GM23338 (cell line): ENCODE data around the gene RELN. TPM values are rescaled to one million over a fixed set of nuclear protein-coding genes. Genes with fewer than 3 reads are reported as not detected.

Experiments used
- ATAC-seq: fragments of 200-7000 bp; cut with Tn5 transposase; 3 replicates; pipeline ENCODE4 v1.9.1; 2020
- DNase-seq: peaks from one replicate; pipeline ENCODE4 v3.0.0-alpha.2; 2015; ENCODE audit warnings: low spot score
- H2AFZ ChIP-seq: fragments of 200-600 bp; sonication (generic); 2 replicates; pipeline ENCODE4 v1.8.0; 2016; ENCODE audit warnings: antibody characterized with exemption, mild to moderate bottlenecking, moderate library complexity
- H3F3A ChIP-seq: fragments of 200-600 bp; sonication (generic); replicated peaks from 2 replicates; pipeline ENCODE4 v1.8.0; 2017; ENCODE audit warnings: antibody characterized with exemption, mixed run types, low read depth
- H3K27ac ChIP-seq: fragments of 200-600 bp; sonication (generic); 2 replicates; pipeline ENCODE4 v1.6.1; 2016; ENCODE audit warnings: low read depth
- H3K27me3 ChIP-seq: fragments of 200-600 bp; sonication (generic); 2 replicates; pipeline ENCODE4 v1.8.0; 2016; ENCODE audit warnings: mild to moderate bottlenecking, mixed run types, moderate library complexity; ENCODE audit not compliant: insufficient read depth
- H3K36me3 ChIP-seq: fragments of 200-600 bp; sonication (generic); 2 replicates; pipeline ENCODE4 v1.8.0; 2016; ENCODE audit warnings: mild to moderate bottlenecking; ENCODE audit not compliant: insufficient read depth
- H3K4me1 ChIP-seq: fragments of 200-600 bp; sonication (generic); 2 replicates; pipeline ENCODE4 v1.8.0; 2016; ENCODE audit warnings: mild to moderate bottlenecking, moderate library complexity; ENCODE audit not compliant: insufficient read depth
- H3K4me2 ChIP-seq: fragments of 200-600 bp; sonication (generic); 2 replicates; pipeline ENCODE4 v1.7.1; 2017; ENCODE audit warnings: mixed run types
- H3K4me3 ChIP-seq: fragments of 200-600 bp; sonication (generic); 2 replicates; pipeline ENCODE4 v1.6.1; 2016; ENCODE audit warnings: mixed run types
- H3K79me2 ChIP-seq: fragments of 200-600 bp; sonication (generic); replicated peaks from 2 replicates; pipeline ENCODE4 v1.8.0; 2017; ENCODE audit warnings: mild to moderate bottlenecking; ENCODE audit not compliant: insufficient read depth
- H3K9me2 ChIP-seq: fragments of 200-600 bp; sonication (generic); 2 replicates; pipeline ENCODE4 v1.8.0; 2017; ENCODE audit not compliant: insufficient read depth
- H4K20me1 ChIP-seq: fragments of 200-600 bp; sonication (generic); replicated peaks from 2 replicates; pipeline ENCODE4 v1.8.0; 2017; ENCODE audit warnings: mild to moderate bottlenecking; ENCODE audit not compliant: insufficient read depth
- H3K27ac Mint-ChIP-seq: 2 replicates; pipeline ENCODE4 v1.8.0; 2020; ENCODE audit warnings: inconsistent platforms, mild to moderate bottlenecking, moderate library complexity, mixed read lengths
- H3K27me3 Mint-ChIP-seq: 3 replicates; pipeline ENCODE4 v1.8.0; 2022; ENCODE audit warnings: low read depth, mild to moderate bottlenecking, moderate library complexity, mixed read lengths, inconsistent platforms; ENCODE audit not compliant: insufficient read depth, poor library complexity
- H3K36me3 Mint-ChIP-seq: 3 replicates; pipeline ENCODE4 v1.8.0; 2021; ENCODE audit warnings: low read depth, mild to moderate bottlenecking, inconsistent platforms, moderate library complexity, mixed read lengths
- H3K4me1 Mint-ChIP-seq: 3 replicates; pipeline ENCODE4 v1.8.0; 2020; ENCODE audit warnings: mild to moderate bottlenecking, inconsistent platforms, mixed read lengths
- H3K4me3 Mint-ChIP-seq: 3 replicates; pipeline ENCODE4 v1.8.0; 2021; ENCODE audit warnings: moderate library complexity, mild to moderate bottlenecking, inconsistent platforms, mixed read lengths
- H3K9me3 Mint-ChIP-seq: 3 replicates; pipeline ENCODE4 v1.8.0; 2020; ENCODE audit warnings: moderate library complexity, mild to moderate bottlenecking, inconsistent platforms, mixed read lengths
- CREB1 ChIP-seq: fragments of 250-450 bp; sonication (Bioruptor Pico); IDR thresholded peaks from 2 replicates; pipeline ENCODE4 v1.5.0; 2020; ENCODE audit warnings: low read depth, mild to moderate bottlenecking, moderate library complexity
- CTCF ChIP-seq, 2 experiments: fragments of 200-600 bp in 1 of 2; sonication (generic) in 1 of 2; conservative IDR thresholded peaks; 2 replicates each; pipeline versions ENCODE4 v1.5.1 to v1.6.1; 2016 to 2017; ENCODE audit warnings: antibody characterized with exemption in 2 of 2, low read depth in 2 of 2, mild to moderate bottlenecking in 2 of 2, moderate library complexity in 1 of 2
- EZH2phosphoT487 ChIP-seq: fragments of 200-600 bp; sonication (generic); IDR thresholded peaks from one replicate; pipeline ENCODE4 v1.8.1; 2018; ENCODE audit warnings: antibody characterized with exemption; ENCODE audit not compliant: unreplicated experiment
- JUNB ChIP-seq: IDR thresholded peaks from one replicate; pipeline ENCODE4 v1.6.1; 2016; ENCODE audit warnings: antibody characterized with exemption; ENCODE audit not compliant: unreplicated experiment
- NANOG ChIP-seq: IDR thresholded peaks from 2 replicates; pipeline ENCODE4 v1.6.1; 2016; ENCODE audit warnings: antibody characterized with exemption, borderline replicate concordance
- STAT1 ChIP-seq: IDR thresholded peaks from one replicate; pipeline ENCODE4 v1.6.1; 2016; ENCODE audit warnings: antibody characterized with exemption; ENCODE audit not compliant: unreplicated experiment
- ZNF114 ChIP-seq: fragments of 250-450 bp; sonication (Bioruptor Pico); IDR thresholded peaks from 2 replicates; pipeline ENCODE4 v1.5.0; 2020; ENCODE audit warnings: mild to moderate bottlenecking, moderate library complexity
- ZNF331 ChIP-seq: fragments of 250-450 bp; sonication (Bioruptor Pico); IDR thresholded peaks from 2 replicates; pipeline ENCODE4 v1.5.0; 2020; ENCODE audit warnings: low read depth, mild to moderate bottlenecking, moderate library complexity
- polyA plus RNA-seq: library from polyadenylated mRNA; unstranded; fragments of >200 nt; fragmentation: Nextera tagmentation; extraction: Ambion mirVana; gene quantifications from 2 replicates; pipeline ENCODE4 v1.2.1, GENCODE V29; 2016
- total RNA-seq: library from RNA; depleted of rRNA; stranded (reverse); fragments of >200 nt; shearing (Covaris generic); gene quantifications from 2 replicates; pipeline ENCODE4 v1.2.3, GENCODE V29; 2014
- TF ChIP-seq, protein P1 (sequence below): fragments of 250-450 bp; sonication (Bioruptor Pico); IDR thresholded peaks from 2 replicates; pipeline ENCODE4 v1.5.0; 2020; ENCODE audit warnings: mild to moderate bottlenecking, moderate library complexity

Gene RELN
- total and polyA plus RNA-seq, 2 experiments from 2014 or later = 0.10 to 0.76 TPM

DNA sequence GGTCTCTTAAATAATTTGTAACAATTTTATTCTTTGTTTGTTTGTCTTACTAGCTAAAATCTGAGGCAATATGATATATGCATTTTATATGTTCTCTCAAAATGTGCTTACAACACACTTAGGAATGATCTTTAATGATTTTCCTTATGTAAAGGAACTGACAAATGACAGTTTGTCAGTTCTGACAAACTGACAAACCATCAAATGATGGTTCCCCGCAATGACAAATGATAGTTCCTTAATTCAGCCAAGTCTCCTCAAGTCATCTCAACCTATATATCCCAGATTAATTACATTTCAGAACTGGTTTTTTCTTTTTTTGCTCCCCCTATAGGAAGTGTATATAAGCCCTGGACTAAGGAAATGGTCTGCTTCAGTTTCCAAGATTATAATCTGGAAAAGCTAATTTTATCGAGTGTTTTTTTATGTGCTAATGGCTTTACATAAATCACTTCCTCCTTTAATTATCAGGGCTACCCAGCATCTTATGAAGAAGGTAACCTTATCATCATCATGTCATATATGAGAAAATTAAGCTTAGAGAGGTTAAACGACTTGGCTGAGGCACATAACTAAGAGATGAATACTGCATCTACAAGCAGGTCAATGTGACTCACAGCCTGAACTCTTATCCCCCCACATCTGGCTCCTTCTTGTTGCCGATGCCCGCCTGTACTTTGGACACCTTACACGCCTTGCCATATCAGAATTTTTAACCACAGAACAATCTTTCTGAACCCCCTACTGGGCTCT, 75.1 kb downstream of the RELN start:
- no peaks in the 10 kb centered on the region; the same call in 2 of the 3 replicates for H3K9me3 Mint-ChIP-seq
- Histone ChIP-seq H3K4me2 (no peak overlapping the region), H3K27me3 (no peaks in the 10 kb centered on the region), H3K4me3 (no peak overlapping the region), H3K36me3 (no peaks in the 10 kb centered on the region), H4K20me1 (no peaks in the 10 kb centered on the region), H2AFZ (no peak overlapping the region), H3F3A (no peaks in the 10 kb centered on the region), H3K79me2 (no peaks in the 10 kb centered on the region), H3K27ac (no peak overlapping the region), H3K4me1 (no peaks in the 10 kb centered on the region), H3K9me2 (no peaks in the 10 kb centered on the region)
- ATAC-seq (no peak), DNase-seq (no peak)
- no peak overlapping the region for H3K27ac Mint-ChIP-seq
- H3K27me3 Mint-ChIP-seq = no peaks in the 10 kb centered on the region
- TF ChIP-seq CTCF (conservative IDR thresholded peaks at IDR 0.05; ENCODE audit: low read depth in 2 of 2) = 0 out of 4 replicates have a peak, but pooled peaks of 1 of the 2 experiments have one; percentile 14
- TF ChIP-seq EZH2phosphoT487 = no peak
- H3K4me1 Mint-ChIP-seq = peaks cover 5% of the 10 kb centered on the region; the same call in 2 of the 3 replicates
- no peaks in the 10 kb centered on the region for H3K36me3 Mint-ChIP-seq
- H3K4me3 Mint-ChIP-seq = no peak overlapping the region

- Histone ChIP-seq H3K27ac (no peak overlapping the region), H3K36me3 (no peaks in the 10 kb centered on the region), H3K79me2 (no peaks in the 10 kb centered on the region), H3K27me3 (no peaks in the 10 kb centered on the region), H3K4me3 (no peak overlapping the region), H4K20me1 (no peaks in the 10 kb centered on the region), H3K4me1 (no peaks in the 10 kb centered on the region), H2AFZ (no peak overlapping the region), H3F3A (no peaks in the 10 kb centered on the region), H3K9me2 (no peaks in the 10 kb centered on the region), H3K4me2 (no peak overlapping the region)
- no peak for DNase-seq
- no peak for ATAC-seq
- H3K27me3 Mint-ChIP-seq = no peaks in the 10 kb centered on the region
- H3K9me3 Mint-ChIP-seq = no peaks in the 10 kb centered on the region; the same call in 2 of the 3 replicates
- no peak overlapping the region for H3K27ac Mint-ChIP-seq
- no peaks in the 10 kb centered on the region for H3K36me3 Mint-ChIP-seq
- 0 out of 3 replicates have a peak, but pooled peaks cover 4% of the 10 kb centered on the region for H3K4me1 Mint-ChIP-seq
- no peak overlapping the region for H3K4me3 Mint-ChIP-seq
- TF ChIP-seq CTCF (conservative IDR thresholded peaks at IDR 0.05; ENCODE audit: low read depth in 2 of 2) (no peak), CREB1 (CRISPR knock-in tag) (no peak), ZNF331 (CRISPR knock-in tag) (no peak), STAT1 (no peak), NANOG (no peak), ZNF114 (no peak), JUNB (no peak)
- TF ChIP-seq, protein P1, sequence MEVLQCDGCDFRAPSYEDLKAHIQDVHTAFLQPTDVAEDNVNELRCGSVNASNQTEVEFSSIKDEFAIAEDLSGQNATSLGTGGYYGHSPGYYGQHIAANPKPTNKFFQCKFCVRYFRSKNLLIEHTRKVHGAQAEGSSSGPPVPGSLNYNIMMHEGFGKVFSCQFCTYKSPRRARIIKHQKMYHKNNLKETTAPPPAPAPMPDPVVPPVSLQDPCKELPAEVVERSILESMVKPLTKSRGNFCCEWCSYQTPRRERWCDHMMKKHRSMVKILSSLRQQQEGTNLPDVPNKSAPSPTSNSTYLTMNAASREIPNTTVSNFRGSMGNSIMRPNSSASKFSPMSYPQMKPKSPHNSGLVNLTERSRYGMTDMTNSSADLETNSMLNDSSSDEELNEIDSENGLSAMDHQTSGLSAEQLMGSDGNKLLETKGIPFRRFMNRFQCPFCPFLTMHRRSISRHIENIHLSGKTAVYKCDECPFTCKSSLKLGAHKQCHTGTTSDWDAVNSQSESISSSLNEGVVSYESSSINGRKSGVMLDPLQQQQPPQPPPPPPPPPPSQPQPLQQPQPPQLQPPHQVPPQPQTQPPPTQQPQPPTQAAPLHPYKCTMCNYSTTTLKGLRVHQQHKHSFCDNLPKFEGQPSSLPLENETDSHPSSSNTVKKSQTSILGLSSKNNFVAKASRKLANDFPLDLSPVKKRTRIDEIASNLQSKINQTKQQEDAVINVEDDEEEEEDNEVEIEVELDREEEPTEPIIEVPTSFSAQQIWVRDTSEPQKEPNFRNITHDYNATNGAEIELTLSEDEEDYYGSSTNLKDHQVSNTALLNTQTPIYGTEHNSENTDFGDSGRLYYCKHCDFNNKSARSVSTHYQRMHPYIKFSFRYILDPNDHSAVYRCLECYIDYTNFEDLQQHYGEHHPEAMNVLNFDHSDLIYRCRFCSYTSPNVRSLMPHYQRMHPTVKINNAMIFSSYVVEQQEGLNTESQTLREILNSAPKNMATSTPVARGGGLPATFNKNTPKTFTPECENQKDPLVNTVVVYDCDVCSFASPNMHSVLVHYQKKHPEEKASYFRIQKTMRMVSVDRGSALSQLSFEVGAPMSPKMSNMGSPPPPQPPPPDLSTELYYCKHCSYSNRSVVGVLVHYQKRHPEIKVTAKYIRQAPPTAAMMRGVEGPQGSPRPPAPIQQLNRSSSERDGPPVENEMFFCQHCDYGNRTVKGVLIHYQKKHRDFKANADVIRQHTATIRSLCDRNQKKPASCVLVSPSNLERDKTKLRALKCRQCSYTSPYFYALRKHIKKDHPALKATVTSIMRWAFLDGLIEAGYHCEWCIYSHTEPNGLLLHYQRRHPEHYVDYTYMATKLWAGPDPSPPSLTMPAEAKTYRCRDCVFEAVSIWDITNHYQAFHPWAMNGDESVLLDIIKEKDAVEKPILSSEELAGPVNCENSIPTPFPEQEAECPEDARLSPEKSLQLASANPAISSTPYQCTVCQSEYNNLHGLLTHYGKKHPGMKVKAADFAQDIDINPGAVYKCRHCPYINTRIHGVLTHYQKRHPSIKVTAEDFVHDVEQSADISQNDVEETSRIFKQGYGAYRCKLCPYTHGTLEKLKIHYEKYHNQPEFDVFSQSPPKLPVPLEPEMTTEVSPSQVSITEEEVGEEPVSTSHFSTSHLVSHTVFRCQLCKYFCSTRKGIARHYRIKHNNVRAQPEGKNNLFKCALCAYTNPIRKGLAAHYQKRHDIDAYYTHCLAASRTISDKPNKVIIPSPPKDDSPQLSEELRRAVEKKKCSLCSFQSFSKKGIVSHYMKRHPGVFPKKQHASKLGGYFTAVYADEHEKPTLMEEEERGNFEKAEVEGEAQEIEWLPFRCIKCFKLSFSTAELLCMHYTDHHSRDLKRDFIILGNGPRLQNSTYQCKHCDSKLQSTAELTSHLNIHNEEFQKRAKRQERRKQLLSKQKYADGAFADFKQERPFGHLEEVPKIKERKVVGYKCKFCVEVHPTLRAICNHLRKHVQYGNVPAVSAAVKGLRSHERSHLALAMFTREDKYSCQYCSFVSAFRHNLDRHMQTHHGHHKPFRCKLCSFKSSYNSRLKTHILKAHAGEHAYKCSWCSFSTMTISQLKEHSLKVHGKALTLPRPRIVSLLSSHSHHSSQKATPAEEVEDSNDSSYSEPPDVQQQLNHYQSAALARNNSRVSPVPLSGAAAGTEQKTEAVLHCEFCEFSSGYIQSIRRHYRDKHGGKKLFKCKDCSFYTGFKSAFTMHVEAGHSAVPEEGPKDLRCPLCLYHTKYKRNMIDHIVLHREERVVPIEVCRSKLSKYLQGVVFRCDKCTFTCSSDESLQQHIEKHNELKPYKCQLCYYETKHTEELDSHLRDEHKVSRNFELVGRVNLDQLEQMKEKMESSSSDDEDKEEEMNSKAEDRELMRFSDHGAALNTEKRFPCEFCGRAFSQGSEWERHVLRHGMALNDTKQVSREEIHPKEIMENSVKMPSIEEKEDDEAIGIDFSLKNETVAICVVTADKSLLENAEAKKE (CRISPR knock-in tag) = no peak
These were observed 76.4 kb downstream of the RELN start for GRCh38 chr7:103912891-103913605.
